Globus pallidus (tissue), 1 donor: ENCODE results near the gene PRKN.
A peak's percentile ranks its signal among the peaks of the same experiment; 100 is the strongest.

Source experiments
- DNase-seq: peaks from one replicate; pipeline ENCODE4 v3.0.0-alpha.2; 2015; ENCODE audit warnings: low spot score

The PRKN gene

DNA sequence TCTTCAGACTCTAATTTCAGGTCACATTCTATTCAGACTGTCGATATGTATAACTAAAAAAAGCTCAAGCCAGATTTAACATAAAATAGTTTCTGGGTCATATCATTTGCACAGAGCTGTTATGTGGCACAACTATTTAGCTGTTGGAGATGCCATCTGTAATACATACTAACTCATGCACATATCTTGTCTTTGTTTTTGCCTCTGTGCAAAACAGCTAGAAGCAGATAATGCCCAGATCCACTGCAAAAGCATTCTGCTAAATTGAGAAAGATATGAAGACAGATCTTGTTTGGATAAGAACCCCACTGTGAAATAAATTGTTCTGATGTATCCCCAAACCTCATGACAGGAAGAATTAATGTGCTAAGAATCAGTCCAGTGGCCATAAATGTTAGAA, 930.9 kb downstream of the PRKN start:
- no peak for DNase-seq

DNA sequence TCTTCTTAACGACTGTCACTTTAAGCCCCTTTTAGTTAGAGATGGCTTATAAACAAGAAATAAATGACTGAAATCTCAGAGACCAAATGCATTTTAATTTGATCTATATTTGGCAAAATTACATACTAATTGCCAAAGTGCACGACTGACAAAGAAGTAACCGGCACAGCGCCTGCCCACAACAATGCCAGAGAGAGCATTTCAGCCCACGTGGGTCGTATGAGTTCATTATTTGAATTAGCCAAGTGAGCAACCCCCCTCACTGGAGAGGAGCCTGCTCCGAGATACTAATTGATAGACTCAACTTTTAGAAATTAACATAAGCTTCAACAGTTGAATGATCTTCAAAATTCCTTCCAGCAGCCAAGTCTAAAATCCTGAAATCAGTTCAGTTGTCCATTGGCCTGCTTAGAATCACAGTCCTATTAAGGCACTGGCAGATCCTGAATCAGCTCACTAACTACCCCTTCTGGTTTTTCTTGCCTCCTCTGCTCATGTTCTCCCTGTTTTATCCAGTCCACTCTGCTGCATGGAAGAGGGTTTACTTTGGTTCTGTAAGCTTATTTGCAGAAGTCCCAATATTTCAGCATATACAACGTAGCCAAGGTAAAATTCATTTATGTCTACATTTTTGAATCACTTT, 934.6 kb downstream of the PRKN start:
- DNase-seq = no peak

DNA sequence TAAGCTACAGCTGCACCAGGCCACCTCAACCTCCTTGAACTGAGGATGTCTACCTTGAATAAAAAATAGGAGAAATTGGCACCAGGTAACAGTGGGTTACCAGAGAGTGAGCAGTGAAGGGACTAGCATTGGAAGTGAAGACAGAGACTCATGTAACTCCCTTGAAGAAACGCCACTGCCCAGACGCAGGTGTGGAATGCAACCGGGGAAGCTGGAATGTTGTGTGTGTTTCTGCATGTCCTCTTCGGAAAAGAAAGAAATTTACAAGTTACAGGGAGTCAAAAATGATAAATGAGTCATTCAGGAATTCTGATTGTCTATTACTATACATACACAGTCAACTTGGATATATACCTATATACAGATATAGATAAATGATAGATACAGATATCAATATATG, 939.0 kb downstream of the PRKN start:
- no peak for DNase-seq

DNA sequence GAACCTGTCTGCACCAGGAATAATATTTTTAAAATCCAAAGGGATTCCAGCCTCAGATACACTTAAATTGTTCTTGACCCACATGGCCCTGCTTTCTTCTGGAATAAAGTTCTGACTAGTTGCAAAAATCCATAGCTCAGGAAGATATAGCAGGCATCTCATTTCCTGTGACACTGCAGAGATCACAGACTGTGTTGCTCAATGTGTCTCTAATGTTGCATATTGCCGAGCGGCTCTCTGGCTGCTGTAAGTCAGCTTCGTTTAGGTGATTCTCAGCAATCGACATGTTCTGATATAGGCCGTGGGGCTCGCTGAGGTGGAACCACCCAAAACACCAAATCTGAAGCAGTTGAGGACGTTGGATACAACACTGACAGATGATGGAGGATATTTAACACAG, 955.4 kb downstream of the PRKN start:
- no peak for DNase-seq

DNA sequence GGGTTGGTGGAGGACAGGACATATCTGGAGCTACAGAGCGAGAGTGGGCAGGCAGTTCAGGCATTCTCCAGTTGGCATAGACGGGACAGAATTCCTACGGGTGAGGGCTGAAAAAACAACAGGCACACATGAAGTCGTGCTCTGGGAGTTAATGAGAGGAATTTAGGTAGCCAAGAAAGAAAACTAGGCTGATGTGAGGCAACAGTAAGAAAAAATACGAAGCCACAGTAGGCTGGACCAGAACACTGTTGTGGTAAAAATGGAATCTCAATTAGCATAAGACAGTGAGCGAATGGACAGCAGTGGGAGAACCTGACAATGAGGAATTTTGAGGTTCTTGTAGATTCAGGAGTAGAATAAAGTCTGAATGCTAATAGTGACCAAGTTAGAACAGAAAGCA, 965.6 kb downstream of the PRKN start:
- no peak for DNase-seq

DNA sequence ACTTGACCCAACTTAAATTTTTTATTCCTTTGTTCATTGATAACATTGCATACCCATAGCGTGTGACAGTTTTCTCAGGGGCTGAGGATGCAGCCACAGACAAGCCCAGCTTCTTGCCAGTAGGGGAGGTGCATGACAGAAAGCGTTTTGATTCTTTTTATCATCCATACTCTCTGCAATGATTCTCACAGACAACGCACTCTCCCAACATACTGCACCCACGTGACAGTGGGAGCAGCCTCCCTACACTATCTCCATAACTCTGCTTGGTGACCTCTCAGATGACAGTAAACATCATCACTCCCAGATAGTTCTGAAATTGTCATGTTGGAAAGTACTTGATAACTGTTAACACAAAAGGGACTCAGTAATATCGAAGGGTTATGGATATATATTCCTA, 972.5 kb downstream of the PRKN start:
- no peak for DNase-seq

DNA sequence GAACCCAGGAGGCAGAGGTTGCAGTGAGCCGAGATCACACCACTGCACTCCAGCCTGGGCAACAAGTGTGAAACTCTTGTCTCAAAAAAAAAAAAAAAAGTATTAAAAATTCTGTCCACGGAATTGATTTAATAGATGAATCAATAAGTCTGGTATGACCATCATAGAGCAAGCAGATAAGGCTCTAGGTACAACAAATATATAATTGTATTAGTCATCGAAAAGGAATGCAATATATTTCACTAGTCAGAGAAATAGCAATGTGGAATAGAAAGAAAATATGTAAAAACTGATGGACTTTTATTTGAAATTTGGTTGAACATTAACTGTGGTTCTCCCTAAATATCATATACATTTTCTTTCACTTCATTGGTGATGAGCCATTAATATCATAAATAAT, 976.9 kb downstream of the PRKN start:
- no peak for DNase-seq

DNA sequence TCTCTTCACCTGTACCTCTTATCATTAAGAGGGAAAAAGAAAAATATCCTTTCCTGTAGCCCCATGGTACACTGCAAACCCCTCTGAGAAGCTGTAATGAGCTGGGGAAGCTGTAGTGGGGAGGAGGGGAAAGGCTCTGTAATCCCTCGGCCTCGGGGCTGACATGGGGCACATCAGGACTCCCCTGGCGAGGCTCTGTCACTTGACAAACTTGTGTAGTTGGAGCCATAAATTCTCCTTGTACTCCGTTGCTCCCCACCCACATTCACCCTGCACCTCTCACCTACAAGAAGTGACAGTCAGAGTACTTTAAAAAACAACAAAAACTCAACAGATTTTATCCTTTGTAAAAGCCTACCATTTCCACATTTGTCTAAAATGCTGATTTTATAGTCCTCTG, 978.0 kb downstream of the PRKN start:
- no peak for DNase-seq

DNA sequence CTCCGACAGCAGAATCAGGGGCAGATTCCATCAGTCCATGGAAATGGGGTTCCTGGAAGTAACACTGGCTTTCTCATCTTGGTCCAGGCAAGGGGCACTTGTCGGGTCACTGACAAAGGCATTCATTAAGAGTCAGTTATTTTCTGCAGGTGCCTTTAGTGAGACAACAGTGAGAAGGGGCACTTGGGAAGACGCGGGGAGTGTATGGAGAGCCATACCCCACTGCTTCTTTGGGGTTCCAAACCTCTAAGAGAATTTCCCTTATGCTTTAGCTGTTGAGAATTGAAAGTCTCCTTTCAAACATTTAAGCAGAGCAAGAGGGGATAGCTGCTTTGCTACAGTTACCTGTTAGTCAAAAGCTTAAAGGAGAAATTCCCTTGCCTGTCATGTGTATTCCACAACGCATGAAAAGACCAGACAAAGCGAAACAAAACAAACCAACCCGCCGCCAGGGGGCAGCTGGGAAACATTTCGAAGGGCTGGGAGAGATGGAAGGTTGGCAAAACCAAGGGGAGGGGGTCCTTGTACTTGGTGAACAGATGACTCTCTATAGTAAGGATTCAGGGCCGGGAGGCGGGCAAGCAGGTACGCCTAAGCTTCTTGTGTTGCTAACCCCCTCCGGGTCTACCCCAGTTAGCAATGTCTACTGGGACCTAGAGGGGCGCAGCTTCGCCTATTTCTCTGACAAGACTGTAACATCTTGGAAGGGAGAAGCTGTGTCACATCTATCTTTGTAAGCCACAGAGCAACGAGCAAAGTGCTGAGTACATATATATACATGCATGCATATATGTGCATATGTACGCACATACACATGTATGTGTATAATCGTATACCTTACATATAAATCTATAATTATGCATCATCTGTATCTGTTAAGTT, 978.8 kb downstream of the PRKN start:
- peak; percentile 35 for DNase-seq

DNA sequence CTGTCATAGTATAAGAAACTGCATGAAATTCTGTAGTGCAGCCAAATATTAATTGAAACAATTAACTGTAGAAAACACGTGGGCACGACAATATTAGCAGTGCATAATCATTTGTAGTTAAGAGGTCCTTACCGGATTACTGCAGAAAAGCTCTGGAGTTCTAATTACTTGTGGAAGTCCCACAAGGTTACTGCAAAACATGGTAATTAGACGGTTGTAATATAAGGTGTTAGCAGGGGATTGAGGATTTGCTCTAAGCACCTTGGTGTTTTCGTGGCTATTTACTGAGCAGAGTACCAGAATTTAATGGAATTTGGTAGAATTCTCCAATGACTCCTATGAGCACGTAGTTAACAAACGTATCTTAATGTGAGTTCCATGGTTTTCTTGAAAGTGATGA, 980.1 kb downstream of the PRKN start:
- no peak for DNase-seq

DNA sequence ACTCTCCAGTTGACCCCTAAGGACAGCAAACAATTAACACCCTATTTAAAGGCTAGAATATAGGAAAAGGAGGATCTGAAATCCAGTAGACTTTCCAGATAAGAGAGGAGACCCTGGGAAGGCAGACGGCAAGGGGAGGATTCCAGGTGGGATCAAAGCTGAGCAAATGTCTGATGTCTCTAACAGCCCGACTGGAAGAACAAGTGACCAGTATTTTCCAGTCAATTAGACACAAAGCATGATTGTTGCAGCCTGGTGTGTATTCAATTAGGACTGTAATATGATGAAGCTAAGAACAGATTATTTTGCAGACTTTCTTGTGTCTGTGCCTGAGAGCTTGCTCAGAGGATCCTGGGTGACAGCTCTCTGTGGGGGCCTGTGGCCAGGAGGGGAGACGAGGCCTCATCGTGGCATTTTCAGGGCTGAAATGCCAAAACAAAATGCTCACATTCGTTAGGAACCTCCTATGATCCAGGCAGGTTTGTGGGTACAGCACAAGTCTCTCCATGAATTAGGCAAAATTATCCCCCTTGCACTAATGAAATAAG, 981.9 kb downstream of the PRKN start:
- DNase-seq = no peak

DNA sequence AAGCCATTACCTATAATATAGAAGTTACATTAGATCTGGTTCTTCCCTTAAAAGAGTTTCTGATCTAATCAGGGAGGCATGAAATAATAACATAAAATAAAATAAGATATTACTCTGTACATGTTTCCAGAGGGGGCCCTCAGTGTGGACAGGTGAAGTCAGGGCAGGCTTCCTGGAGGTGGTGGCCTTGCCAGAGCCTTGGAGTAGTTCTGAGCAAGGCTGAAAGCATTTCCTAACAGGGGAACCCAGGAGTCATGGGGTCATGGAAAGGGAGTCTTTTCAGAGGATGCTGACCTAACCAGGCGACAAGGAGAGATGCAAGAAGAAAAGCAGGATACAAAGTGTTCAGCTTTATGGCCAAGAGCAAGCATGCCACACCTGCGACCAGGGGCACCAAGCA, 982.4 kb downstream of the PRKN start:
- DNase-seq = no peak

DNA sequence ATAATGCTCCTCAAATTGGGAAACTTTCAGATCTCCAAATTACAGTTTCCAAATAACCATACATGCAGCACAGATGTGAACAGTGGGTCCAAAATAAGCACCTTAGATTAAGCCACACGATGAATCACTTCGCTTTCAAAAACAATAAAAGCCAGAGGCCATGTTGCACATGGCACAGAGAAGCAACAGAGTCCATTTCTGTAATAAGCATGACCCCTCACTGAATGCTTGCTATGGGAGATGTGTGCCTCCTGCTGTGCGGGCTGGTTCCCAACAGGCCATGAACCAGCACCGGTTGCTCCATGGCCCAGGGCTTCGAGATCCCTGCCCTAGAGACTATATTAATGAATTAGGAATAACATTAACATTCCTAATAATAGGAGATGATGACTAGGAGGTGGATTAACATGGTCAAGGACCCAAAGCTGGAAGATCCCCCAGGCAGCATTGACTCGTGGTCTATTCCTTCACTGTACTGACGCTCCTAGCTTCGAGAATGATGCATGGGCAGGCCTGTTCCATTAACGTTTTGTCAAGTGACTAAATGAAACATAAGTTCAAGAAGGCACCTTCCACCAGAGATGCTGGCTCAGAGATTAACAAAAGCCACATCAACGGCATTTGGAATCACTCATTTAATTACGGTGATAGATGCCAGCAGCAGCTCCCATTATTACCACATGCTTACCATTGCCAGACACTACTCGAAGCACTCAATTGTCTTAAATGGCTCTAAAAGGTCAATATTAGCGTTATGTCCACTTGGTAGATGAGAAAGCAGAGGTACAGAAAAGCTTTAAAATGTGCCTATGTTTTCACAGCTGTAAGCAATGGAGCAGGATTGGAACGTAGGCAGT, 983.1 kb downstream of the PRKN start:
- DNase-seq = no peak

DNA sequence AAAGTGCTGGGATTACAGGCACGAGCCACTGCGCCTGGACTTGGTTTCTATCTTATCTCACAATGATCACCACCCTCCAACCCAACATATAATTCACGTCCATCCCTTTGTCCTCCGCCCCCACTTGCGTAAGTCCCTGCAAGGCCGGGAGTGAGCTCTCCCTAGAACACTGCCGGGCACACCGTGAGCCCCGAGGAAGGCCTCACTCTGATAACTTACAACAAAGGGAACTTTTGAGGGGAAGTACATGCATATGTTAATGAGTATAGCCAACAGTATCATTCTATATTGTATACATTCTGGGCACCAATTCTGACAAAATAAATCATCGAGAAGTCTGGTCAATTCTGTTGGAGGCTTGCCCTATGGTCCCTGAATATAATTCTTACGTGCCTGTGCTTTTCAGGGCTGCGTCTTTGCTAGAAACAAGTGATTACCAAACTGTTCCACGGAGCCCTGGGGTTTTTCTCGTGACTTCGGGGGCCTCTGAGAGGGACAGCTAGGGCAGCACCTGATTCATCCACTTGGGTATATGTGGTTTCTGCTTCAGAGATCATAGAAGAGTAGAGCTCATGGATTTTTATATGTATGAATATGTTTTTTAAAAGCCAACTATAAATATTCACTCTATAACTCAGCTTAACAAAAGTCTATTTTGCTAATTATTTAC, 983.9 kb downstream of the PRKN start:
- DNase-seq = no peak

DNA sequence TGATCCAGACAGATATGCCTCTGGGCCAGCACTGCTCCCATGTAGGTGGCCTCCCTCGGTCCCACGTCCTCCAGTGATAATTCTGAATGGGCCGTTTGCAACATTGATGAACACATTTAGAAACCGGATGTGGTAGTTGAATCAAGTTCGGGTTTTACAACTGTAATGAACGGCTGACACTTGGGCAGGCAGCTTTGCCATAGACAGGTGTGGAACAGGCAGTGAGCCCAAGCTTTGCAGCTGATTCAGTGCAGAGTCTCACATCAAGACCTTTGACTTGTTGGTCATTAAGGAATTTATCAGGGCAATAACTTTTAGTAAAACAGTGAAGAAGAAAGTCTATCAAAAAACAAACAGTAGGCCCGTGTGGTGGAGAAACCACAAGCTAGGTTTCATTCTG, 987.1 kb downstream of the PRKN start:
- no peak for DNase-seq

DNA sequence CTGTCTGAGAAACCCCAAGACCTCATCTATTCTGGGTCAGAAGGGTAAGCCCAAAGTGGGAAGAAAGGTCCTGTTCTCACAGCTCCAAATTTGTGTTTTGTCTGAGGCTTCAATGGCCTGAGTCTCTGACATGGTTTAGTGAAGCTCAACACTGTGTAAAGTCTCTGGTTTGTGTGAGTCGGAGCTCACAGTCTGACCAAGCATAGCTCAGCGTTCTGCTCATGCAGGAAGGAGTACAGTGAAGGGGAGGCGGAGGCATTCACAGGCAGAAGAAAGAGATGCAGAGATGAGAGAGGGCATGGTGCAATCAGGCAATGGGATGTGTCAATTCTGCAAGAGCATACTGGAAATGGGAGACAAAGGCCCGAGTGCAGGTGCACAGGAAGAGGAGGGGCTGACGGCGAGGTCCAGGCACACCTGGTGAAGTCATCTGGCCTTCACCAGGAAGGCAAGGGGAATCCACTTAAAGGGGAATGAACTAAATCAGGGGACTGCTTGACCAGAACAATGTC, 990.7 kb downstream of the PRKN start:
- DNase-seq = no peak

DNA sequence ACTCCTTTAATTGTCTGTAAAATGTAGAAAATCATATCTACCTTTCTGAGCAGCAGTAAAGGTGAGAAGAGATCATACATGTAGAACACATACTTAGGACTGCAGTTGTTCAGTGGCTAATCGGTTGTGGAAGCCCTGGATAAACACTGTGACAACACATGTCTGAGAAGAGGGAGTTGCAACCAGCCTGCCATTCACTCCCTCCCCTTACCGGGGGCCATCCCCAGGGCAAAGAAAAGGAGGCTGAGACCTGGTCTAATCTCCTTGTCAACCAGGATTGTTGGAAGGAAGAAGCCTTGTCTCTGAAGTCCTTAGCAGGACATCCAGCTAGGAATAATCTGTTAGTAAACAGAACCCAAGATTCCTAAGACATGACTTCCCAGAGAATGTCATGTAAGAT, 991.2 kb downstream of the PRKN start:
- DNase-seq = no peak

DNA sequence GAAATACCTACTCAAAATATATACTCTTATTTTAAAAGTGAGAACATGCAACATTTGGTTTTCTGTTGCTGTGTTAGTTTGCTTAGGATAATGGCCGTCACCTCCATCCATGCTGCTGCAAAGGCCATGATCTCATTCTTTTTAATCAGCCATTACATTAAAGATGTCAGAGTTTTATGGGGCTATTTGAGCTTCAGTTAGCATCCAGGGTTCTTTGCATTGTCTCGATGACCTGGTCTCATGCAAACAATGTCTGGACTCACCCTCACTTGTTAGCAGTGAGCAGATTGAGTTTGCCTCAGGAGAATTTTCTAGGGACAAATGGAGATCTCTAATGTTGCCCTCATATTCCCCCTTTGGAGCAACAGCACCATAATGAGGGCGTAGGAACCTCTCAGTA, 995.0 kb downstream of the PRKN start:
- DNase-seq = no peak

DNA sequence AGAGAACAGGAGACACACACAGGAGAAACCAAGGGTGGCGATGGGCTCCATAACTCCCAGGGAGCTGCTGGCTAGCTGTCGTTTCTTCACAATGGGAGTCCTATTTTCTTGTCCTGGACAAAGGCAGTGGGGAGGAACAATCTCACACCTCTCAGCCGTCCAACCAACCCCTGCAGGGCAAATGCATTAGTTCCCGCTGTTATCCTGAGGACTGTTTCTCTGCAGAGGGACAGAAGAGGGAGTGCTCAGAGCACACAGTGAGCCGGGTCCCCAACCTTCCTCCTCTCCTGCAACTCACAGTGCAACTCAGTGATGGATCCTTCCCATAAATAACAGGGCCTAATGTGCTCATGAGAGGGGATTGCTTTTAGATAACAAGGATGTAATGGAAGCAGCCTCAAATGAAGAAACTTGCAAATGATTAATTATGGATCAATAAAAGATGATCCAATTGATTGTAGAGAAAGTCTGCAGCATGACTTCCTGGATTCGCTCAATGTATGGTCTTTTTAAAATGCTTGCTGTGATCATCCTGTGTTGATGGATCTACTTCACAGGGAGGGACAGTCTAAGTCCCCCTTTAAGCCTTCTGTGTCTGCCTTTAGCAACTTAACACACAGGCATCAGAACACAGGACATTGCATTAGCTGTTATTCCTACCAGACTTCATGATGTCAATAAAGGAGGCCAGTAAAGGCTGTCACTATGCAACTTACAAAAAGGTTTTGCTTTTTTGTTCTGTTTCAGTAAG, 1000.3 kb downstream of the PRKN start:
- no peak for DNase-seq

DNA sequence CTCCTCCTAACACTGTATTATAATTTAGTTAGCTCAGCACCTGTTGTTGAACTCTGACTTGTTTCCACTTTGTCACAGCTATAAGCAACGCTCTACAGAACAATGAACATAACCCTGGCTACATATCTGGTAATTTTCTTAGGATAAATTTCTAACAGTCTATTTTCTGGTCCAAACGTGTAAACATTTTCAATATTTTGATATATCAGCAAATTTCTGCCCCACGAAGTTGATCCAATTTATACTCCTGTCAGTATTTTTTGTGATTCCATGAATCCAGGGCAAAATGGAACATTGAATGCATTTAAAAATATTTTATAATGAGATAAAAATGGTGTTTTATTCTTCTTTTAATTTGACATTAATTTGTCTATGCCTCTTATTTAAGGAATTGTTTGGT, 1005.2 kb downstream of the PRKN start:
- no peak for DNase-seq

DNA sequence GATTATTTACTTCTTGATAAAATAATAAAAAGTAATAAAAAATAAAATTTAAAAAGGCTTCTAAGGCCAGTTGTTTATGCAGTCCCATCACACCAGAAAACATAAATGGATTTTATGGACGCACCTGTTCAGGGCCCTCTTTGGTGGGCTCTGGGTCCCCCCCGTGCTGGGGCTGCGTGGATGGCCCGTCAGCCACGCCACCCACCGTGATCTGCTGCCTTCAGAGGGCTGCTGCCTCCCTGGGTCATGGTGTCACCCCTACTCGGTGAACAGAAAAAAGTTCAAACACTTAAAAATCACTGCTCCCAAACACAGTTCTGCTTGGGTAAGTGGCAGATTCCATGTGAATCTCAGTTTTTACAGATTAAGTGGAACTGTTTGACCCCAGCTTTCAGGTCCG, 1006.1 kb downstream of the PRKN start:
- DNase-seq = no peak
